H9 (cell line): ENCODE data around the gene TMEM116. TPM values are rescaled to one million over a fixed set of nuclear protein-coding genes. Genes with fewer than 3 reads are reported as not detected.
A peak's percentile ranks its signal among the peaks of the same experiment; 100 is the strongest.
"Not testable (repeated sequence)": the region's sequence is repeated elsewhere in the genome, so short reads cannot be mapped to it uniquely, and the experiment has no call there.

ENCODE experiments used
- DNase-seq: peaks from one replicate; pipeline ENCODE4 v3.0.0-alpha.2; 2017
- H2AFZ ChIP-seq: one replicate; pipeline ENCODE4 v1.6.1; 2013; ENCODE audit warnings: mild to moderate bottlenecking, low read length, control low read depth, moderate library complexity
- H2AK5ac ChIP-seq: 2 replicates; pipeline ENCODE4 v1.6.1; 2013; ENCODE audit warnings: low read length, control low read depth, mixed read lengths; ENCODE audit not compliant: insufficient read length
- H2BK120ac ChIP-seq: one replicate; pipeline ENCODE4 v1.6.1; 2013; ENCODE audit warnings: low read depth, mild to moderate bottlenecking, low read length, control low read depth, inconsistent platforms; ENCODE audit not compliant: poor library complexity, severe bottlenecking
- H2BK12ac ChIP-seq: 2 replicates; pipeline ENCODE4 v1.6.1; 2013; ENCODE audit warnings: low read length, control low read depth, mixed read lengths, low read depth; ENCODE audit not compliant: insufficient read length
- H2BK15ac ChIP-seq: 2 replicates; pipeline ENCODE4 v1.6.1; 2013; ENCODE audit warnings: low read depth, low read length, control low read depth
- H2BK20ac ChIP-seq: one replicate; pipeline ENCODE4 v1.6.1; 2013; ENCODE audit warnings: low read depth, mild to moderate bottlenecking, low read length, control low read depth, inconsistent platforms; ENCODE audit not compliant: poor library complexity, severe bottlenecking
- H2BK5ac ChIP-seq: 2 replicates; pipeline ENCODE4 v1.6.1; 2013; ENCODE audit warnings: low read length, control low read depth, mixed read lengths; ENCODE audit not compliant: insufficient read length
- H3K14ac ChIP-seq: 2 replicates; pipeline ENCODE4 v1.6.1; 2013; ENCODE audit warnings: low read length, control low read depth; ENCODE audit not compliant: insufficient read depth
- H3K18ac ChIP-seq: 2 replicates; pipeline ENCODE4 v1.6.1; 2013; ENCODE audit warnings: low read depth, mild to moderate bottlenecking, mixed read lengths, low read length, control low read depth; ENCODE audit not compliant: insufficient read length
- H3K23ac ChIP-seq: 2 replicates; pipeline ENCODE4 v1.6.1; 2013; ENCODE audit warnings: low read length, control low read depth, mixed read lengths, low read depth; ENCODE audit not compliant: insufficient read length
- H3K23me2 ChIP-seq: 2 replicates; pipeline ENCODE4 v1.6.1; 2013; ENCODE audit warnings: low read depth, mild to moderate bottlenecking, mixed read lengths, low read length, control low read depth; ENCODE audit not compliant: insufficient read length, poor library complexity, severe bottlenecking
- H3K27ac ChIP-seq: 2 replicates; pipeline ENCODE4 v1.5.1; 2013; ENCODE audit warnings: low read length, control low read depth, mixed read lengths, low read depth; ENCODE audit not compliant: insufficient read length
- H3K27me3 ChIP-seq: 2 replicates; pipeline ENCODE4 v1.6.1; 2013; ENCODE audit warnings: low read length, control low read depth, inconsistent platforms; ENCODE audit not compliant: insufficient read depth
- H3K4ac ChIP-seq: 2 replicates; pipeline ENCODE4 v1.6.1; 2013; ENCODE audit warnings: low read depth, mild to moderate bottlenecking, control low read depth, inconsistent platforms, low read length, moderate library complexity
- H3K4me1 ChIP-seq: 2 replicates; pipeline ENCODE4 v1.6.1; 2013; ENCODE audit warnings: low read length, control low read depth, inconsistent platforms; ENCODE audit not compliant: insufficient read depth
- H3K4me2 ChIP-seq: 2 replicates; pipeline ENCODE4 v1.6.1; 2013; ENCODE audit warnings: low read length, control low read depth, mixed read lengths; ENCODE audit not compliant: insufficient read length, insufficient read depth
- H3K56ac ChIP-seq: 2 replicates; pipeline ENCODE4 v1.6.1; 2013; ENCODE audit warnings: low read depth, mild to moderate bottlenecking, mixed read lengths, low read length, control low read depth; ENCODE audit not compliant: insufficient read length
- H3K79me1 ChIP-seq: 2 replicates; pipeline ENCODE4 v1.6.1; 2013; ENCODE audit warnings: low read depth, mild to moderate bottlenecking, moderate library complexity, low read length, control low read depth, inconsistent platforms; ENCODE audit not compliant: insufficient read depth, poor library complexity, severe bottlenecking
- H3K79me2 ChIP-seq: 2 replicates; pipeline ENCODE4 v1.6.1; 2013; ENCODE audit warnings: low read length, control low read depth, inconsistent platforms; ENCODE audit not compliant: insufficient read depth
- H3K9ac ChIP-seq: 2 replicates; pipeline ENCODE4 v1.6.1; 2013; ENCODE audit warnings: low read length, control low read depth, mixed read lengths; ENCODE audit not compliant: insufficient read length; ENCODE audit errors: extremely low read depth
- H3K9me3 ChIP-seq: one replicate; pipeline ENCODE4 v1.6.1; 2013; ENCODE audit warnings: low read depth, low read length, inconsistent platforms; ENCODE audit not compliant: control insufficient read depth
- H3T11ph ChIP-seq: one replicate; pipeline ENCODE4 v1.6.1; 2013; ENCODE audit warnings: mild to moderate bottlenecking, low read length, control low read depth, inconsistent platforms
- H4K20me1 ChIP-seq: one replicate; pipeline ENCODE4 v1.6.1; 2013; ENCODE audit not compliant: control insufficient read depth, insufficient read length, insufficient read depth
- H4K5ac ChIP-seq: 2 replicates; pipeline ENCODE4 v1.6.1; 2013; ENCODE audit warnings: low read depth, mild to moderate bottlenecking, mixed read lengths, low read length, control low read depth; ENCODE audit not compliant: insufficient read length
- H4K8ac ChIP-seq: replicated peaks from 2 replicates; pipeline ENCODE4 v1.6.1; 2013; ENCODE audit warnings: low read length, control low read depth, mixed read lengths, low read depth; ENCODE audit not compliant: insufficient read length
- H4K91ac ChIP-seq: 2 replicates; pipeline ENCODE4 v1.6.1; 2013; ENCODE audit warnings: low read depth, mild to moderate bottlenecking, moderate library complexity, mixed read lengths, low read length, control low read depth; ENCODE audit not compliant: insufficient read length
- H3K27ac Mint-ChIP-seq, 3 experiments: 2 replicates in 2 of 3; 3 replicates in 1 of 3; pipeline ENCODE4 v1.8.0; 2020 to 2021; ENCODE audit warnings: mixed read lengths in 3 of 3, mild to moderate bottlenecking in 1 of 3, moderate library complexity in 1 of 3
- H3K27me3 Mint-ChIP-seq: 2 replicates; pipeline ENCODE4 v1.8.0; 2021; ENCODE audit warnings: low read depth, mild to moderate bottlenecking, moderate library complexity, mixed read lengths
- H3K36me3 Mint-ChIP-seq, 3 experiments: 2 replicates in 2 of 3; 3 replicates in 1 of 3; pipeline ENCODE4 v1.8.0; 2020 to 2021; ENCODE audit warnings: low read depth in 3 of 3, mixed read lengths in 3 of 3; ENCODE audit not compliant: insufficient read depth in 1 of 3
- H3K4me1 Mint-ChIP-seq, 2 experiments: 2 replicates each; pipeline ENCODE4 v1.8.0; 2020; ENCODE audit warnings: mixed read lengths in 2 of 2
- H3K4me3 Mint-ChIP-seq, 2 experiments: 2 replicates in 1 of 2; 3 replicates in 1 of 2; pipeline ENCODE4 v1.8.0; 2020 to 2021; ENCODE audit warnings: mild to moderate bottlenecking in 2 of 2, mixed read lengths in 2 of 2, moderate library complexity in 1 of 2
- H3K9me3 Mint-ChIP-seq, 2 experiments: 2 replicates in 1 of 2; 3 replicates in 1 of 2; pipeline ENCODE4 v1.8.0; 2020; ENCODE audit warnings: mild to moderate bottlenecking in 2 of 2, mixed read lengths in 2 of 2, moderate library complexity in 1 of 2
- CTCF ChIP-seq: fragments of 200-600 bp; sonication (generic); conservative IDR thresholded peaks from 3 replicates; pipeline ENCODE4 v1.8.0; 2021; ENCODE audit warnings: antibody characterized with exemption, mild to moderate bottlenecking
- WGBS: extraction: QIAGEN DNeasy Blood & Tissue Kit; methylation state at CpG from one replicate; pipeline ENCODE4 v1.1.7; 2013; ENCODE audit warnings: missing lambda C conversion rate, low lambda C conversion rate, mixed read lengths; ENCODE audit not compliant: insufficient read length; ENCODE audit errors: extremely low coverage; 5-methylcytosine and 5-hydroxymethylcytosine counted together
- total RNA-seq: library from RNA; stranded (reverse); gene quantifications from 2 replicates; pipeline ENCODE4 v1.2.1, GENCODE V29; 2021

Gene TMEM116
- total RNA-seq, 1 experiment from 2014 or later = 10.8 TPM

- no peak for DNase-seq
- Histone ChIP-seq H3K9me3 (no peaks in the 10 kb centered on the region), H3T11ph (no peak overlapping the region), H4K5ac (no peak overlapping the region), H3K14ac (no peak overlapping the region), H2BK12ac (no peak overlapping the region), H2BK5ac (no peak overlapping the region), H3K23me2 (peaks cover 3% of the 10 kb centered on the region), H2AK5ac (no peak overlapping the region), H4K8ac (no peak overlapping the region), H3K4me1 (no peaks in the 10 kb centered on the region), H3K27me3 (no peaks in the 10 kb centered on the region), H2AFZ (no peak overlapping the region), H2BK15ac (no peak overlapping the region), H2BK120ac (no peak overlapping the region), H3K4ac (no peak overlapping the region), H3K56ac (no peak overlapping the region), H3K18ac (no peak overlapping the region), H4K20me1 (no peaks in the 10 kb centered on the region), H3K27ac (no peak overlapping the region), H3K79me1 (peaks cover 5% of the 10 kb centered on the region), H3K79me2 (peaks cover 8% of the 10 kb centered on the region; the same call in 1 of the 2 replicates), H3K9ac (no peak overlapping the region), H3K4me2 (no peak overlapping the region), H4K91ac (no peak overlapping the region), H2BK20ac (no peak overlapping the region), H3K23ac (no peak overlapping the region)
- WGBS = no CpG with 5 or more reads among the region's 8 CpGs
- Mint-ChIP-seq H3K27ac (no peak overlapping the region), H3K4me3 (peak overlapping the region; percentile 83 to 97; a peak in 2 of 5 replicates), H3K9me3 (peaks cover 0 to 4% of the 10 kb centered on the region in 2 experiments; a peak in 2 of 5 replicates), H3K27me3 (no peaks in the 10 kb centered on the region; the same call in 1 of the 2 replicates), H3K4me1 (peaks cover 31 to 39% of the 10 kb centered on the region in 2 experiments), H3K36me3 (peaks cover 11 to 20% (median 13%) of the 10 kb centered on the region in 3 experiments)
- no peak for TF ChIP-seq CTCF
Observed at GRCh38 chr12:112010415-112011344, 2.3 kb downstream of the TMEM116 start.

DNA sequence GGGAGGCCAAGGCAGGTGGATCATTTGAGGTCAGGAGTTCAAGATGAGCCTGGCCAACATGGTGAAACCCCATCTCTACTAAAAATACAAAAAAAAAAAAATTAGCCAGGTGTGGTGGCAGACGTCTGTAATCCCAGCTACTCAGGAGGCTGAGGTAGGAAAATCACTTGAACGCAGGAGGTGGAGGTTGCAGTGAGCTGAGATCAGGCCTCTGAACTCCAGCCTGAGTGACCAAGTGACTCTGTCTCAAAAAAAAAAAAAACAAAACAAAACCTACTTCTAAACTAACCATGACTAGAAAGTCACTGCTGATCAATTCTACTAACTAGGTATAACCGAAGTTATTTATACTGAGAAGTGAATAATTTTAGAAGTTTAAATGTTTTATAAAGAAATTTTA, 3.4 kb downstream of the TMEM116 start:
- H3K9ac ChIP-seq, H3K27me3 ChIP-seq, H3K4me3 Mint-ChIP-seq, H2BK15ac ChIP-seq, H3K9me3 Mint-ChIP-seq, H4K5ac ChIP-seq, H3K4me1 ChIP-seq, H3K27ac ChIP-seq, H3K27me3 Mint-ChIP-seq, H3K23ac ChIP-seq, H3K18ac ChIP-seq, H3K23me2 ChIP-seq, H3K9me3 ChIP-seq, DNase-seq, H3K4me2 ChIP-seq, H4K20me1 ChIP-seq, H2BK20ac ChIP-seq, H2BK5ac ChIP-seq, H3K14ac ChIP-seq, H2AFZ ChIP-seq, H4K91ac ChIP-seq, H3K79me2 ChIP-seq, H3K4ac ChIP-seq, H3K56ac ChIP-seq, H2BK12ac ChIP-seq, H4K8ac ChIP-seq, H2BK120ac ChIP-seq, H2AK5ac ChIP-seq, H3T11ph ChIP-seq, H3K27ac Mint-ChIP-seq, H3K79me1 ChIP-seq: not testable (repeated sequence)
- peaks cover 33 to 40% of the 10 kb centered on the region in 2 experiments for H3K4me1 Mint-ChIP-seq
- peaks cover 7 to 12% (median 8%) of the 10 kb centered on the region in 3 experiments for H3K36me3 Mint-ChIP-seq
- no CpG with 5 or more reads among the region's 3 CpGs for WGBS
